SK-N-SH treated with all-trans-retinoic acid at 6 μM for 48 hours (cell line): ENCODE measurements around the gene RNFT1.
"Not testable (repeated sequence)": the region's sequence is repeated elsewhere in the genome, so short reads cannot be mapped to it uniquely, and the experiment has no call there.

ENCODE experiments used
- ATAC-seq: fragments of 200-7000 bp; cut with Tn5 transposase; 3 replicates; pipeline ENCODE4 v1.9.1; 2020; ENCODE audit warnings: mild to moderate bottlenecking, moderate library complexity
- ARNTL ChIP-seq: fragments of 450-650 bp; formaldehyde crosslinking; IDR thresholded peaks from 2 replicates; pipeline ENCODE4 v1.5.0; 2020; ENCODE audit warnings: low read depth, mild to moderate bottlenecking, moderate library complexity, borderline replicate concordance
- BACH2 ChIP-seq: fragments of 250-450 bp; sonication (Bioruptor Pico); IDR thresholded peaks from 2 replicates; pipeline ENCODE4 v1.9.0; 2021; ENCODE audit warnings: mild to moderate bottlenecking, borderline replicate concordance
- CREB5 ChIP-seq: fragments of 250-450 bp; sonication (Bioruptor Pico); IDR thresholded peaks from 2 replicates; pipeline ENCODE4 v1.5.1; 2020; ENCODE audit warnings: low read depth, mild to moderate bottlenecking, moderate library complexity
- CSRNP3 ChIP-seq: fragments of 250-450 bp; sonication (Bioruptor Pico); IDR thresholded peaks from 2 replicates; pipeline ENCODE4 v1.5.1; 2021; ENCODE audit warnings: mild to moderate bottlenecking, moderate library complexity
- ESRRG ChIP-seq: fragments of 250-450 bp; sonication (Bioruptor Pico); IDR thresholded peaks from 2 replicates; pipeline ENCODE4 v1.6.1; 2021; ENCODE audit warnings: mild to moderate bottlenecking
- GLIS3 ChIP-seq: fragments of 250-450 bp; sonication (Bioruptor Pico); IDR thresholded peaks from 2 replicates; pipeline ENCODE4 v1.5.0; 2020; ENCODE audit warnings: mild to moderate bottlenecking, moderate library complexity
- ISL1 ChIP-seq: fragments of 250-450 bp; sonication (Bioruptor Pico); IDR thresholded peaks from 2 replicates; pipeline ENCODE4 v2.1.2; 2022; ENCODE audit warnings: mild to moderate bottlenecking, moderate library complexity
- PATZ1 ChIP-seq: fragments of 250-450 bp; sonication (Bioruptor Pico); IDR thresholded peaks from 2 replicates; pipeline ENCODE4 v1.8.0; 2020; ENCODE audit warnings: mild to moderate bottlenecking, moderate library complexity, borderline replicate concordance
- POU6F1 ChIP-seq: fragments of 250-450 bp; sonication (Bioruptor Pico); IDR thresholded peaks from 2 replicates; pipeline ENCODE4 v1.8.0; 2021; ENCODE audit warnings: low read depth, mild to moderate bottlenecking, moderate library complexity, borderline replicate concordance
- PPARA ChIP-seq: fragments of 250-450 bp; sonication (Bioruptor Pico); IDR thresholded peaks from 2 replicates; pipeline ENCODE4 v1.5.0; 2020; ENCODE audit warnings: mild to moderate bottlenecking, borderline replicate concordance
- TCF4 ChIP-seq: fragments of 250-450 bp; sonication (Bioruptor Pico); IDR thresholded peaks from 2 replicates; pipeline ENCODE4 v1.8.0; 2021; ENCODE audit warnings: mild to moderate bottlenecking, moderate library complexity, borderline replicate concordance
- TOX ChIP-seq: fragments of 250-450 bp; sonication (Bioruptor Pico); IDR thresholded peaks from 2 replicates; pipeline ENCODE4 v1.8.0; 2021; ENCODE audit warnings: mild to moderate bottlenecking, moderate library complexity, borderline replicate concordance
- ZC3H10 ChIP-seq: fragments of 250-450 bp; sonication (Bioruptor Pico); IDR thresholded peaks from 2 replicates; pipeline ENCODE4 v1.5.1; 2021; ENCODE audit warnings: mild to moderate bottlenecking, moderate library complexity
- ZFP30 ChIP-seq: fragments of 450-650 bp; formaldehyde crosslinking; IDR thresholded peaks from 2 replicates; pipeline ENCODE4 v1.5.0; 2022; ENCODE audit warnings: mild to moderate bottlenecking, moderate library complexity
- ZNF70 ChIP-seq: fragments of 450-650 bp; formaldehyde crosslinking; IDR thresholded peaks from 2 replicates; pipeline ENCODE4 v1.5.0; 2020; ENCODE audit warnings: mild to moderate bottlenecking, moderate library complexity

Gene RNFT1

GRCh38 chr17:59954856-59955255, 9.7 kb downstream of the RNFT1 start:
- no peak for TF ChIP-seq ZNF70 (CRISPR knock-in tag)
- TF ChIP-seq TOX, result no peak
- no peak for TF ChIP-seq CSRNP3 (CRISPR knock-in tag)
- TF ChIP-seq CREB5, result no peak
- ATAC-seq, result no peak

- ATAC-seq, result no peak
- TF ChIP-seq TCF4 (CRISPR knock-in tag), result no peak
- TF ChIP-seq ESRRG (CRISPR knock-in tag), result no peak
- TF ChIP-seq ZNF70 (CRISPR knock-in tag), result no peak
Observed at GRCh38 chr17:59950049-59950448, 14.5 kb downstream of the RNFT1 start.

- ATAC-seq, result not testable (repeated sequence)
Observed at GRCh38 chr17:59947310-59947709, 17.2 kb downstream of the RNFT1 start.

GRCh38 chr17:59946433-59946832, 18.1 kb downstream of the RNFT1 start:
- not testable (repeated sequence) for ATAC-seq

GRCh38 chr17:59941131-59941530, 23.4 kb downstream of the RNFT1 start:
- ATAC-seq, result no peak
- TF ChIP-seq TOX, result no peak
- TF ChIP-seq PPARA (CRISPR knock-in tag), result no peak
- no peak for TF ChIP-seq ISL1 (CRISPR knock-in tag)
- no peak for TF ChIP-seq ESRRG (CRISPR knock-in tag)
- no peak for TF ChIP-seq POU6F1 (CRISPR knock-in tag)
- TF ChIP-seq ZC3H10 (CRISPR knock-in tag), result no peak
- no peak for TF ChIP-seq PATZ1 (CRISPR knock-in tag)
- TF ChIP-seq ARNTL, result no peak
- TF ChIP-seq ZFP30 (CRISPR knock-in tag), result no peak
- TF ChIP-seq BACH2 (CRISPR knock-in tag), result no peak
- TF ChIP-seq GLIS3 (CRISPR knock-in tag), result no peak
- TF ChIP-seq ZNF70 (CRISPR knock-in tag), result no peak

- ATAC-seq, result not testable (repeated sequence)
Observed at GRCh38 chr17:59940697-59941096, 23.8 kb downstream of the RNFT1 start.

- not testable (repeated sequence) for ATAC-seq
Observed at GRCh38 chr17:59933317-59933716, 31.2 kb downstream of the RNFT1 start.

GRCh38 chr17:59930768-59931167, 33.8 kb downstream of the RNFT1 start:
- ATAC-seq, result not testable (repeated sequence)

GRCh38 chr17:59930121-59930520, 34.4 kb downstream of the RNFT1 start:
- ATAC-seq, result not testable (repeated sequence)

GRCh38 chr17:59920637-59921036, 43.9 kb downstream of the RNFT1 start:
- ATAC-seq, result not testable (repeated sequence)
